Left ventricle myocardium inferior (tissue), 1 donor: ENCODE data around the gene ACAD11. TPM values are rescaled to one million over a fixed set of nuclear protein-coding genes. Genes with fewer than 3 reads are reported as not detected.

Experiments
- DNase-seq: peaks from one replicate; pipeline ENCODE4 v3.0.0-alpha.2; 2020
- H3K27ac ChIP-seq: fragments of 200-600 bp; replicated peaks from 2 replicates; pipeline ENCODE4 v1.8.0; 2021
- H3K27me3 ChIP-seq: fragments of 200-600 bp; 2 replicates; pipeline ENCODE4 v1.8.0; 2021; ENCODE audit warnings: low read depth
- H3K36me3 ChIP-seq: fragments of 200-600 bp; 2 replicates; pipeline ENCODE4 v1.8.0; 2021
- H3K4me1 ChIP-seq: fragments of 200-600 bp; 2 replicates; pipeline ENCODE4 v1.8.0; 2021
- H3K4me3 ChIP-seq: fragments of 200-600 bp; 2 replicates; pipeline ENCODE4 v1.8.0; 2021; ENCODE audit warnings: mild to moderate bottlenecking, moderate library complexity
- H3K9me3 ChIP-seq: fragments of 200-600 bp; replicated peaks from 2 replicates; pipeline ENCODE4 v1.8.0; 2021
- CTCF ChIP-seq: fragments of 200-600 bp; IDR thresholded peaks from 2 replicates; pipeline ENCODE4 v1.8.0; 2021; ENCODE audit warnings: antibody characterized with exemption, mild to moderate bottlenecking, borderline replicate concordance
- intact Hi-C: fragments of 100-400 bp; cut with micrococcal nuclease; formaldehyde crosslinking; loops from one replicate; pipeline ENCODE4 v1.11.0; 2022
- total RNA-seq: library from RNA; stranded (reverse); fragmentation: NEBNext Ultra II Directional; extraction: Animal tissue kit (Norgen Biotek cat#: 25700); gene quantifications from one replicate; pipeline ENCODE4 v1.2.1, GENCODE V29; 2021
- donor health status: DM: no; HTN: yes; CAD: no; lungs with severe emphysema.

ACAD11 gene
- total RNA-seq, 1 donor from 2014 or later = 21.5 TPM

- peaks cover 15% of the 10 kb centered on the region for H3K36me3 ChIP-seq
- no peak for DNase-seq
- intact Hi-C loops = no loop called here
- H3K27ac ChIP-seq = peak overlapping the region; percentile 68
- H3K4me1 ChIP-seq = peaks cover 34% of the 10 kb centered on the region
- H3K4me3 ChIP-seq = no peak overlapping the region
- no peaks in the 10 kb centered on the region for H3K27me3 ChIP-seq
- TF ChIP-seq CTCF = no peak
- H3K9me3 ChIP-seq = no peaks in the 10 kb centered on the region
Observed at GRCh38 chr3:132555306-132556035, 104.1 kb downstream of the ACAD11 start.

- H3K27ac ChIP-seq = peak overlapping the region; percentile 66
- H3K27me3 ChIP-seq = no peaks in the 10 kb centered on the region
- H3K36me3 ChIP-seq = peaks cover 12% of the 10 kb centered on the region
- H3K4me3 ChIP-seq = no peak overlapping the region
- no peaks in the 10 kb centered on the region for H3K9me3 ChIP-seq
- TF ChIP-seq CTCF = no peak
- DNase-seq = no peak
- H3K4me1 ChIP-seq = peaks cover 43% of the 10 kb centered on the region
- intact Hi-C loops = no loop called here
Observed at GRCh38 chr3:132554437-132554836, 105.2 kb downstream of the ACAD11 start.

- peak overlapping the region; percentile 66 for H3K27ac ChIP-seq
- DNase-seq = no peak
- peaks cover 6% of the 10 kb centered on the region for H3K36me3 ChIP-seq
- no peaks in the 10 kb centered on the region for H3K27me3 ChIP-seq
- H3K9me3 ChIP-seq = no peaks in the 10 kb centered on the region
- intact Hi-C loops = no loop called here
- no peak overlapping the region for H3K4me3 ChIP-seq
- no peak for TF ChIP-seq CTCF
- H3K4me1 ChIP-seq = peaks cover 43% of the 10 kb centered on the region
Observed at GRCh38 chr3:132553826-132554225, 105.8 kb downstream of the ACAD11 start.

- TF ChIP-seq CTCF = no peak
- DNase-seq = no peak
- Histone ChIP-seq H3K27ac (peak overlapping the region; percentile 57), H3K27me3 (no peaks in the 10 kb centered on the region), H3K9me3 (no peaks in the 10 kb centered on the region), H3K4me1 (peaks cover 35% of the 10 kb centered on the region), H3K36me3 (no peaks in the 10 kb centered on the region), H3K4me3 (no peak overlapping the region)
- intact Hi-C loops = no loop called here
Observed at GRCh38 chr3:132550579-132551305, 108.9 kb downstream of the ACAD11 start.

- Histone ChIP-seq H3K27ac (peak overlapping the region; percentile 57), H3K9me3 (no peaks in the 10 kb centered on the region), H3K27me3 (no peaks in the 10 kb centered on the region), H3K4me1 (peaks cover 34% of the 10 kb centered on the region), H3K4me3 (no peak overlapping the region), H3K36me3 (no peaks in the 10 kb centered on the region)
- no peak for DNase-seq
- intact Hi-C loops = no loop called here
- TF ChIP-seq CTCF = no peak
Observed at GRCh38 chr3:132549890-132550578, 109.6 kb downstream of the ACAD11 start.
